GM18873 (cell line): ENCODE data around the gene CAMK2B.

Experiments used
- ATAC-seq: cut with Tn5 transposase; IDR thresholded peaks from one replicate; pipeline ENCODE4 v1.9.1; 2021; ENCODE audit warnings: mild to moderate bottlenecking, moderate library complexity, moderate number of reproducible peaks; ENCODE audit not compliant: unreplicated experiment, low FRiP score

CAMK2B gene

GRCh38 chr7:44277391-44277790, 48.0 kb downstream of the CAMK2B start:
- ATAC-seq: no peak

GRCh38 chr7:44276571-44277221, 48.7 kb downstream of the CAMK2B start:
- ATAC-seq: no peak

GRCh38 chr7:44275957-44276570, 49.3 kb downstream of the CAMK2B start:
- no peak for ATAC-seq

GRCh38 chr7:44275146-44275545, 50.2 kb downstream of the CAMK2B start:
- no peak for ATAC-seq

- no peak for ATAC-seq
Measured at GRCh38 chr7:44274623-44274975, 50.8 kb downstream of the CAMK2B start.

- ATAC-seq: no peak
Measured at GRCh38 chr7:44273681-44274622, 51.4 kb downstream of the CAMK2B start.

- no peak for ATAC-seq
Measured at GRCh38 chr7:44272981-44273380, 52.4 kb downstream of the CAMK2B start.

- ATAC-seq: no peak
Measured at GRCh38 chr7:44272456-44272855, 52.9 kb downstream of the CAMK2B start.

- no peak for ATAC-seq
Measured at GRCh38 chr7:44269943-44270493, 55.4 kb downstream of the CAMK2B start.

- no peak for ATAC-seq
Measured at GRCh38 chr7:44269417-44269816, 56.0 kb downstream of the CAMK2B start.

- no peak for ATAC-seq
Measured at GRCh38 chr7:44268671-44269070, 56.7 kb downstream of the CAMK2B start.

GRCh38 chr7:44267719-44268421, 57.5 kb downstream of the CAMK2B start:
- no peak for ATAC-seq

GRCh38 chr7:44267178-44267577, 58.2 kb downstream of the CAMK2B start:
- ATAC-seq: no peak

- ATAC-seq: no peak
Measured at GRCh38 chr7:44266526-44266925, 58.9 kb downstream of the CAMK2B start.

- ATAC-seq: no peak
Measured at GRCh38 chr7:44265728-44266127, 59.7 kb downstream of the CAMK2B start.

GRCh38 chr7:44264221-44264931, 61.0 kb downstream of the CAMK2B start:
- ATAC-seq: no peak

- ATAC-seq: no peak
Measured at GRCh38 chr7:44263326-44264082, 61.9 kb downstream of the CAMK2B start.

- ATAC-seq: no peak
Measured at GRCh38 chr7:44262031-44262430, 63.4 kb downstream of the CAMK2B start.

- ATAC-seq: no peak
Measured at GRCh38 chr7:44261240-44261639, 64.2 kb downstream of the CAMK2B start.
